Measurements from ENCODE around the gene BRCC3. TPM values are rescaled to one million over a fixed set of nuclear protein-coding genes. Genes with fewer than 3 reads are reported as not detected.
A peak's percentile ranks its signal among the peaks of the same experiment; 100 is the strongest.

BRCC3 gene
- total RNA-seq, 1 donor from 2014 or later, result 10.0 TPM

DNA sequence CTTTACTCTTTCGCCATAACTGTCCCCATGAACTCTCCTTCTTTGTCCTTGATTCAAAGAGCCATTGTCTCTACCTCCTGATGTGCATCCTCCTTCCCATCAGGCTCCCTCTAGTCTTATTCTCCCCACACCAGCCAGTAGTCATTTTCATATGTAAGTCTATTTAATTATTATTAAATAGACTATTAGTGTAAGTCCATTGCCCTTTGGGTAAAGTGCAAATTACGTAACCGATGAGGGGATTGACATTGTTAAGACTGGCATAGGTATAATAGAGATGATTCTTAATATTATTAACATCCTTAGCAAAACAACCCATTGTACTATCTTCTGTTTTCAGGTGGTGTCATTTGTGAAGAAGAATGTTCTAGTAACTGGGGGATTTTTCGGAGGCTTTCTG lies 17.1 kb upstream of the BRCC3 start:
- H3K27me3 ChIP-seq (ENCODE audit: control insufficient read depth, insufficient read depth, low read length), result no peaks in the 10 kb centered on the region
- FAIRE-seq, result peak; percentile 55

DNA sequence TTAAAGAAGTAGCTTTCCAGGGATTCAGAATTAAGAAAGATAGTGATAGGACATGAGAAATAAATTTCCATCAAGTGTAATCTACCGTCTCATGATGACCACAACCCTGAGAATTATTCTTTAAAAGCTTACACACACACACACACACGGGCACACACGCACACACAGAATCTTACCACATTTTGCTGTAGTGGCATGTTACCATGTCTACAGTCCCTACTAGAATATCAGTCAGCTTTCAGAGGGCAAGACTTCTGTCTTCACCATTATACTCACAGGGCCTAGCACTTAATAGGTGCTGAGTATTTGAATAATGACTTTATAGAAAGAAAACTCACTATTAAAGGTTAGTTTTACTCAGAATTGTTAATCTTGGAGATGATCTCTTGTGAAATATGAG lies 15.8 kb upstream of the BRCC3 start:
- no peak for FAIRE-seq
- no peak for DNase-seq (ENCODE audit: low read depth)
- Histone ChIP-seq H3K27me3 (ENCODE audit: control insufficient read depth, insufficient read depth, low read length) (no peaks in the 10 kb centered on the region), H3K4me3 (ENCODE audit: low read depth, low read length) (no peak overlapping the region), H3K36me3 (ENCODE audit: control insufficient read depth, insufficient read depth, low read length) (peaks cover 3% of the 10 kb centered on the region)
- TF ChIP-seq, protein P1, sequence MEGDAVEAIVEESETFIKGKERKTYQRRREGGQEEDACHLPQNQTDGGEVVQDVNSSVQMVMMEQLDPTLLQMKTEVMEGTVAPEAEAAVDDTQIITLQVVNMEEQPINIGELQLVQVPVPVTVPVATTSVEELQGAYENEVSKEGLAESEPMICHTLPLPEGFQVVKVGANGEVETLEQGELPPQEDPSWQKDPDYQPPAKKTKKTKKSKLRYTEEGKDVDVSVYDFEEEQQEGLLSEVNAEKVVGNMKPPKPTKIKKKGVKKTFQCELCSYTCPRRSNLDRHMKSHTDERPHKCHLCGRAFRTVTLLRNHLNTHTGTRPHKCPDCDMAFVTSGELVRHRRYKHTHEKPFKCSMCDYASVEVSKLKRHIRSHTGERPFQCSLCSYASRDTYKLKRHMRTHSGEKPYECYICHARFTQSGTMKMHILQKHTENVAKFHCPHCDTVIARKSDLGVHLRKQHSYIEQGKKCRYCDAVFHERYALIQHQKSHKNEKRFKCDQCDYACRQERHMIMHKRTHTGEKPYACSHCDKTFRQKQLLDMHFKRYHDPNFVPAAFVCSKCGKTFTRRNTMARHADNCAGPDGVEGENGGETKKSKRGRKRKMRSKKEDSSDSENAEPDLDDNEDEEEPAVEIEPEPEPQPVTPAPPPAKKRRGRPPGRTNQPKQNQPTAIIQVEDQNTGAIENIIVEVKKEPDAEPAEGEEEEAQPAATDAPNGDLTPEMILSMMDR (IDR thresholded peaks at IDR 0.05; ENCODE audit: insufficient read depth, low read length, severe bottlenecking), result no peak

More for the DNA sequence above, 17.1 kb upstream of the BRCC3 start:
- TF ChIP-seq, protein P1 (IDR thresholded peaks at IDR 0.05; ENCODE audit: insufficient read depth, low read length, severe bottlenecking), result no peak
- no peak for DNase-seq (ENCODE audit: low read depth)
- no peak overlapping the region for H3K4me3 ChIP-seq (ENCODE audit: low read depth, low read length)
- no peaks in the 10 kb centered on the region for H3K36me3 ChIP-seq (ENCODE audit: control insufficient read depth, insufficient read depth, low read length)

- H3K4me3 ChIP-seq (ENCODE audit: low read depth, low read length), result no peak overlapping the region
- peaks cover 3% of the 10 kb centered on the region for H3K36me3 ChIP-seq (ENCODE audit: control insufficient read depth, insufficient read depth, low read length)
- no peaks in the 10 kb centered on the region for H3K27me3 ChIP-seq (ENCODE audit: control insufficient read depth, insufficient read depth, low read length)
- no peak for DNase-seq (ENCODE audit: low read depth)
- no peak for FAIRE-seq
- TF ChIP-seq, protein P1 (IDR thresholded peaks at IDR 0.05; ENCODE audit: insufficient read depth, low read length, severe bottlenecking), result no peak
Measured at GRCh38 chrX:155056471-155056870, 14.8 kb upstream of the BRCC3 start.

- Histone ChIP-seq H3K27me3 (ENCODE audit: control insufficient read depth, insufficient read depth, low read length) (no peaks in the 10 kb centered on the region), H3K36me3 (ENCODE audit: control insufficient read depth, insufficient read depth, low read length) (peaks cover 3% of the 10 kb centered on the region), H3K4me3 (ENCODE audit: low read depth, low read length) (no peak overlapping the region)
- TF ChIP-seq, protein P1 (IDR thresholded peaks at IDR 0.05; ENCODE audit: insufficient read depth, low read length, severe bottlenecking), result peak; percentile 72
- peak; percentile 60 for DNase-seq (ENCODE audit: low read depth)
- peak; percentile 62 for FAIRE-seq
Measured at GRCh38 chrX:155056877-155057792, 14.2 kb upstream of the BRCC3 start.

DNA sequence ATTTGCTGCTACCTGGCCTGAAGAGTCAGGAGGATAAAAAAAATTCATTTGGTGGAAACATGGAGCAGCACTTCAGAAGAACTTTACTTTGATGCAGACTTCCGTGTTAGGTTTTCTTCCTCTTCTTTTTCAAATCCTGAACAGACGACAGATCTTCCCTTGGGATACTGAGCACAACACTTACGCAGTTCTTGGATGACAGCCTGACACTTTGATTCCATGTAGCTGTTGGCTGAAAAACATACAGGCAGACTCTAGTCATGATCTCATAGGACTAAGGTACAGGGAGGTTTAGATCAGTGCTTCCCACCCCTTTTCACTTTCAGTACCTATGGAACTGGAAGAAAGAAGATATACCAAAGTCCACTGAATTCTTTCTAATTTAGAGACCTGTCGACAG lies 9.5 kb upstream of the BRCC3 start:
- FAIRE-seq (no peak), DNase-seq (ENCODE audit: low read depth) (no peak)
- H3K27me3 ChIP-seq (ENCODE audit: control insufficient read depth, insufficient read depth, low read length), result no peaks in the 10 kb centered on the region
- H3K36me3 ChIP-seq (ENCODE audit: control insufficient read depth, insufficient read depth, low read length), result peaks cover 3% of the 10 kb centered on the region
- TF ChIP-seq, protein P1 (IDR thresholded peaks at IDR 0.05; ENCODE audit: insufficient read depth, low read length, severe bottlenecking), result no peak
- H3K4me3 ChIP-seq (ENCODE audit: low read depth, low read length), result no peak overlapping the region
